NCI-H510A (cell line): ENCODE results near the gene KCTD21.
"Not testable (repeated sequence)": the region's sequence is repeated elsewhere in the genome, so short reads cannot be mapped to it uniquely, and the experiment has no call there.

Experiments
- DNase-seq: peaks from one replicate; lab custom pipeline; 2025; lab: John Stamatoyannopoulos, UW

Gene KCTD21, protein sequence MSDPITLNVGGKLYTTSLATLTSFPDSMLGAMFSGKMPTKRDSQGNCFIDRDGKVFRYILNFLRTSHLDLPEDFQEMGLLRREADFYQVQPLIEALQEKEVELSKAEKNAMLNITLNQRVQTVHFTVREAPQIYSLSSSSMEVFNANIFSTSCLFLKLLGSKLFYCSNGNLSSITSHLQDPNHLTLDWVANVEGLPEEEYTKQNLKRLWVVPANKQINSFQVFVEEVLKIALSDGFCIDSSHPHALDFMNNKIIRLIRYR

GRCh38 chr11:78188286-78189173 is at the start of gene KCTD21, which contains the start of gene USP35:
Gene KCTD21 (minus strand): TSS chr11:78188626. CDS start chr11:78174554, 14,072 bp downstream.
Gene USP35 (plus strand): TSS chr11:78188919. CDS start chr11:78196246, 7,327 bp downstream.
- peak; percentile 93 for DNase-seq

DNA sequence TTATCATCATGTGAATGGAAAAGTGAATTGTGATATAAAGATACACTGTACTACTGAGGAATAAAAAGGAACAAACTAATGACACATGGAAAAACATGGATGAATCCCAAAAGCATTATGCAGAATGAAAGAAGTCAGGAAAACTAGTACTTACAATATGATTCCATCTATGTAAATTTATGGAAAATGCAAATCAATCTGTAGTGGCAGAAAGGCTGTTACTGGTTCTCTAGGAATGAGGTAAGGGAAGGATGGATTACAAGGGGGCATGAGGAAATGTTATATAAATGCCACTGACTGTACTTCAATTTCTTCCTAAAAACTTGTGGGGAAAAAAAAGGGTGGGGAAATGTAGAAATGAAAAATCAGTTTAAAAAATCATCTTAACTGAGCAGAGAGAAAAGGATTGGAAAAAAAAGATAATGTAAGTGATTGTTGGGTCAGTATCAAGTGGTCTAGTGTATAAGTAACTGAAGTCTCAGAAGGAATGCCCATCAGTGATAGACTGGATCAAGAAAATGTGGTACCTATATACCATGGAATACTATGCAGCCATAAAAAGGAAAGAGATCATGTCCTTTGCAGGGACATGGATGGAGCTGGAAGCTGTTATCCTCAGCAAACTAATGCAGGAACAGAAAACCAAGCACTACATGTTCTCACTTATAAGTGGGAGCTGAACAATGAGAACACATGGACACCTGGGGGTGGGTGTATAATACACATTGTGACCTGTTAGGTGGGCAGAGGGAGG is 49.0 kb upstream of the KCTD21 start:
- no peak for DNase-seq

- no peak for DNase-seq
These were observed 45.6 kb upstream of the KCTD21 start for GRCh38 chr11:78234006-78234405.

DNA sequence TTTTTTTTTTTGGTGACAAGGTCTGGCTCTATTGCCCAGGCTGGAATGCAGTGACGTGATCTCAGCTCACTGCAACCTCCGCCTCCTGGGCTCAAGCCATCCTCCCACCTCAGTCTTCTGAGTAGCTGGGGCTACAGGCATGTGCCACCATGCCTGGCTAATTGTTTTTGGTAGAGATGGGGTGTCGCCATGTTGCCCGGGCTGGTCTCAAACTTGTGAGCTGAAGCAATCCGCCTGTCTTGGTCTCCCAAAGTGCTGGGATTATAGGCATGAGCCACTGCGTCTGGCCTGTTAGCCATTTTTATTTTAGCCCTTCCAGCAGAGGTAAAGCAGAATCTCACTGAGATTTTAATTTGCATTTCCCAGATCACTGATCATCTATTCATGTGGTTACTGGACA is 44.6 kb upstream of the KCTD21 start:
- not testable (repeated sequence) for DNase-seq

GRCh38 chr11:78231962-78232501 is 43.6 kb upstream of the KCTD21 start:
- DNase-seq = no peak

GRCh38 chr11:78230161-78230877 is 41.9 kb upstream of the KCTD21 start:
- no peak for DNase-seq

GRCh38 chr11:78229106-78229505 is 40.7 kb upstream of the KCTD21 start:
- DNase-seq = no peak

DNA sequence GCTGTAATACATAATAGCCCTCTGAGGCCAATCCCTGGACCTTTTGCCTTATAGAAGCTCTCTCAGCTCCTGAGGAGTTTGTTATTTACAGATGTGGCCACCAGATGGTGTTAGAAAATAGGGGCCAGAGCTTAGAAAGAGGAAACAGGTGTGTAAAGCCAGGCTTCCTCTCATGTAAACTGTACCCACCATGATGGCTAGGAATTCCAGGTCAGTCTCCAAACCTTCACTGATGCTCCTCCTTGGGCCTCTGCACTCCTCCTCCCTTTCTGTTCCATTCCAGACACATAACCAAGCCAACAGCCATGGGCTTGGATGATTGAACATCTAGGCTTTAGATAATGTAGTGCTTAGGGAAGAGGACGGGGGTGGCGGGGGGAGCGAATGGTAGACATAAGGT is 40.0 kb upstream of the KCTD21 start:
- DNase-seq = peak; percentile 28

- no peak for DNase-seq
These were observed 39.5 kb upstream of the KCTD21 start for GRCh38 chr11:78227921-78228320.

DNA sequence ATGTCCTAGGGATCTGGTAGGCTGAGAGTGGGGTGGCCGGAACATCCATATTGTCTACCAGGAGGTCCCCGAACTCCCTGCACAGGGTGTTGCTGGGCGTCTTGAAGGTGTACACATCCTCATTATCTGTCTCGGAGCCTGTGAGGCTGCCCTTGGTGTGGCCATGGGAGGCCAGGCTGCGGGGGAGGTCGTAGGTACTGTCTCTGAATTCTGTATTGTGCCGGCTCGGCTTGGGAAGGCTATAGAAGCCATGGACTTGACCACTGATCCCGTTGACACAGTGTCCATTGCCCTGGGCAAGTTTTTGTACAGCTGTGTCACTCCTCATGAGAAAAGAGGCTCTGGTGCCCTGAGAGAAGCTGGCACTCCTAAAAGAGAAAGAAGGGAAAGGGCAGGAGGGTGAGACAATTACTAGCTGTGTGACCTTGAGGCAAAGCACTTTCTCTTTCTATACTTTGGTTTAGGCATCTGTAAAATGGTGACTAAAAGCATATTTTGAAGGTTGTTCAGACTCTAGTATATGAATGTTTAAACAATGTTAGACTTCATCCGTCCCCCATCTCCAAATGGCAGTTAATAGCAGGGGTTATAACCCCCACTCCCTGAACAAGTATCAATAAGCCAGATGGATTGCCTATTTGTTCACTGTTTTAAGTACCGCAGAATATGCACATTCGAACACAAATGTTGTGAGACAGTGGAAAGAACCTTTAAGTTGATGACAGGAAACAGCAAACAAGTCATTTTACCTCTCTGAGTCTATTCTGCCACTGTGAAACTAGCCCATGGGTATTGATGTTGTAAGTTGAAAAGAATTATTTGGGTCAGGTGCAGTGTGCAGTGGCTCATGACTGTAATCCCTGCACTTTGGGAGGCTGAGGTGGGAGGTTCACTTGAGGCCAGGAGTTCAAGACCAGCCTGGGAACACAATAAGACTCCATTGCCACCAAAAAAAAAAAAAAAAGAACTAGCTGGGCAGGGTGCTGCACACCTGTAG is 38.6 kb upstream of the KCTD21 start:
- DNase-seq = no peak

- no peak for DNase-seq
These were observed 36.5 kb upstream of the KCTD21 start for GRCh38 chr11:78224906-78225420.

- no peak for DNase-seq
These were observed 36.1 kb upstream of the KCTD21 start for GRCh38 chr11:78224506-78224905.

- DNase-seq = no peak
These were observed 35.0 kb upstream of the KCTD21 start for GRCh38 chr11:78223320-78223954.

DNA sequence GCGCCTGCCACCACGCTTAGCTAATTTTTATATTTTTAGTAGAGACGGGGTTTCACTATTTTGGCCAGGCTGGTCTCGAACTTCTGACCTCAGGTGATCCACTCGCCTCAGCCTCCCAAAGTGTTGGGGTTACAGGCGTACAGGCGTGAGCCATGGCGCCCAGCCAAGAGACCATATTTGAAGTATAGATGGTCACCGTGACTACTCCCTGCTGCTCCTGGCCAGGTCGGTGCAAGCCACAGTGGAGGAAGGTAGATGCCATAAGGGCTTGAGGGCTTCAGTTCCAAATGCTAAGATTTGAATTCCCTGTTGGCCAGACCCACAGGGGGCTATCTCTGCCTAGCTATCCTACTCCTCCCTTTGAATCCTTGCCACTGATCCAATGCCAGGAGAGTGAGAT is 34.3 kb upstream of the KCTD21 start:
- not testable (repeated sequence) for DNase-seq

DNA sequence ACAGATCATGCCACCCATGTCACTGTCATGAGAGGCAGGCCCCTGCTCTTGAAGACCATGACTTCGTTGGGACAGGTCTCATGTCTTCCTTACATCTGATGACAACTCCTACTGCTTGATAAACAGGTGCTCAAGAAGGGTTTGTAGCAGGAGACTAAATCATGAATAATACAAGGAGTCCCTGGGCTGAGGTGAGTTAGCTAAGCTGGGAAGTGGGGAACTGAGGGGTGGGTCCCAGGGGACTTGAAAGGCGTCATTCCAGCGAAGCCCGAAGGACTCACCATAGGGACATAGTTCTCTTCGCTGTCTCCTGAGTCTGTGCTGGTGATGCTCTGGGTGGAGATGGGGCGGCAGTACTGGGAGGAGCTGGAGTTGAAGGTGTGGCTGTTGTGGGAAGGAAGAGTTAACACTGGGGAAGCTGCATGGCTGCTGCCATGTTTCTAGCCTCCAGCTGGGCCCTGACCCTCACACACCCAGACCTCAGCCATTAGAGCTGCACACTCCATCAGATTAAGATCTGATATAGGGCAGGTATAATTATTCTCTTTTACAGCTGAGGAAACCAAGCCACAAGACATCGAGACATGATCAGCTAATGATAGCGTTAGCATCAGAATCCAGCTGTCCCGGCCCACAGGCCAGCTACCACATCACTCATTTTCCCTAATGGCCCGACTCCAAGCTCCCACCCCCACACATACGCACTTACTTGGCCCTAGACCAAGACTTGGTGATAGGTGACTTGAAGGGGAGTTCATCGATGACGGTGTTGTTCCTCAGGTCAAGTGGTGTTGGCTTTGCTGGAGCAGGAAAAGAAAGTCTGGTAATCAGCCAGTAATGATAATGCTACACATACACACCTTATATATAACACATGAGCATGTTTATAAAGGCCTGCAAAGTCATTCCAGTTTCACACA is 33.2 kb upstream of the KCTD21 start:
- DNase-seq = no peak

GRCh38 chr11:78220218-78221157 is 32.1 kb upstream of the KCTD21 start:
- no peak for DNase-seq
